CD4-positive, CD25-positive, alpha-beta regulatory T cell (primary cell): ENCODE results near the gene RAB18. TPM values are rescaled to one million over a fixed set of nuclear protein-coding genes. Genes with fewer than 3 reads are reported as not detected.
"Not testable (repeated sequence)": the region's sequence is repeated elsewhere in the genome, so short reads cannot be mapped to it uniquely, and the experiment has no call there.

ENCODE experiments used
- ATAC-seq, 2 donors: fragments of 150-1000 bp; cut with Tn5 transposase; one replicate each; pipeline ENCODE4 v1.10.0; 2021; ENCODE audit warnings: low read depth in 2 of 2, moderate number of reproducible peaks in 2 of 2, moderate library complexity in 1 of 2
- DNase-seq, 3 donors: peaks; one replicate each; pipeline versions ENCODE4 v3.0.0 to v3.0.0-alpha.2; 2012 to 2022; ENCODE audit warnings: mixed read lengths in 1 of 3
- H3K27ac ChIP-seq: one replicate; pipeline ENCODE4 v1.7.0; 2013; ENCODE audit warnings: mild to moderate bottlenecking, low read length; ENCODE audit not compliant: insufficient read depth, poor library complexity, severe bottlenecking
- H3K27me3 ChIP-seq: one replicate; pipeline ENCODE4 v1.7.0; 2013; ENCODE audit warnings: low read length; ENCODE audit not compliant: control insufficient read depth, insufficient read depth
- H3K36me3 ChIP-seq: one replicate; pipeline ENCODE4 v1.7.0; 2013; ENCODE audit warnings: mild to moderate bottlenecking, low read length, moderate library complexity; ENCODE audit not compliant: control insufficient read depth, insufficient read depth
- H3K4me1 ChIP-seq: 2 replicates; pipeline ENCODE4 v1.7.0; 2013; ENCODE audit warnings: mild to moderate bottlenecking, low read length; ENCODE audit not compliant: insufficient read depth, control insufficient read depth, poor library complexity, severe bottlenecking
- H3K4me3 ChIP-seq: one replicate; pipeline ENCODE4 v1.7.0; 2013; ENCODE audit warnings: low read depth, mild to moderate bottlenecking, low read length, moderate library complexity
- H3K9me3 ChIP-seq, 2 experiments: 1 replicate in 1 of 2; 2 replicates in 1 of 2; pipeline ENCODE4 v1.7.0; 2013; ENCODE audit warnings: low read length in 2 of 2, mild to moderate bottlenecking in 1 of 2, moderate library complexity in 1 of 2; ENCODE audit not compliant: control insufficient read depth in 2 of 2
- H3K27ac Mint-ChIP-seq, 3 donors: one replicate each; pipeline ENCODE4 v1.8.0; 2020 to 2022; ENCODE audit warnings: mild to moderate bottlenecking in 3 of 3, mixed read lengths in 3 of 3, moderate library complexity in 2 of 3
- H3K27me3 Mint-ChIP-seq: one replicate; pipeline ENCODE4 v1.8.0; 2022; ENCODE audit warnings: mild to moderate bottlenecking, mixed read lengths
- H3K36me3 Mint-ChIP-seq: one replicate; pipeline ENCODE4 v1.8.0; 2020; ENCODE audit warnings: mixed read lengths
- H3K4me1 Mint-ChIP-seq, 4 donors: one replicate each; pipeline ENCODE4 v1.8.0; 2020 to 2022; ENCODE audit warnings: mixed read lengths in 4 of 4, mild to moderate bottlenecking in 1 of 4
- H3K4me3 Mint-ChIP-seq, 4 donors: one replicate each; pipeline ENCODE4 v1.8.0; 2020 to 2022; ENCODE audit warnings: mild to moderate bottlenecking in 4 of 4, mixed read lengths in 4 of 4, moderate library complexity in 3 of 4
- H3K9me3 Mint-ChIP-seq, 7 donors: one replicate each; pipeline ENCODE4 v1.8.0; 2020 to 2022; ENCODE audit warnings: mixed read lengths in 7 of 7, mild to moderate bottlenecking in 3 of 7, moderate library complexity in 2 of 7
- polyA plus RNA-seq, 4 donors: library from polyadenylated mRNA; unstranded; fragments of 300-500 nt; fragmentation: Illumina TruSeq; gene quantifications; one replicate each; pipeline ENCODE4 v1.2.3, GENCODE V29; 2021
- total RNA-seq: library from RNA; stranded (reverse); gene quantifications from one replicate; pipeline ENCODE4 v1.2.3, GENCODE V29; 2022

Gene RAB18
- total and polyA plus RNA-seq, 5 donors from 2014 or later = 73.4 to 110 (median 84.3) TPM

DNA sequence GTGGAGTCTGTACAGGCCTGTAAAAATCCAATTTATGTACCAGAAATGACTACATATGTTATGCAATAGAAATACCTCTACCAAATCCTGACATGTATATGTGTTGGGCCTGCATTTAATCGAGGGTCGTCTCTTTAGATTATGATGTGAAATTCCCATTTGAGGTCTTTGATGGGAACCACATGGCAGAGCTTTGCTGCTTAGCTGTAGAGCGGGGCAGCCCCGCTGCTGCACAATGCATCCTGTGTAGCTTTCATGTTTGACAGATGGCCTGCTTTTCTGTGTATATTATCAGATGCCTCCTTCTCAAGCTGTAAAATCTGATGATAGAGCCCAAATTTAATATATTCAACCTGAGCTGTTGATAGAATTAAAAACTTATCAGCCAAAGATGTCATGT is 65.8 kb downstream of the RAB18 start:
- H3K9me3 Mint-ChIP-seq = peaks cover 0 to 2% (median 0%) of the 10 kb centered on the region in 7 donors
- no peaks in the 10 kb centered on the region for H3K4me1 ChIP-seq
- H3K9me3 ChIP-seq = no peaks in the 10 kb centered on the region
- DNase-seq (no peak), ATAC-seq (no peak)
- peaks cover 4% of the 10 kb centered on the region for H3K36me3 Mint-ChIP-seq
- H3K4me3 Mint-ChIP-seq = no peak overlapping the region
- H3K27me3 ChIP-seq = no peaks in the 10 kb centered on the region
- no peak overlapping the region for H3K4me3 ChIP-seq
- peaks cover 4% of the 10 kb centered on the region for H3K27me3 Mint-ChIP-seq
- H3K4me1 Mint-ChIP-seq = peaks cover 0 to under 1% (median under 1%) of the 10 kb centered on the region in 4 donors
- no peak overlapping the region for H3K27ac Mint-ChIP-seq
- no peak overlapping the region for H3K27ac ChIP-seq
- no peaks in the 10 kb centered on the region for H3K36me3 ChIP-seq

DNA sequence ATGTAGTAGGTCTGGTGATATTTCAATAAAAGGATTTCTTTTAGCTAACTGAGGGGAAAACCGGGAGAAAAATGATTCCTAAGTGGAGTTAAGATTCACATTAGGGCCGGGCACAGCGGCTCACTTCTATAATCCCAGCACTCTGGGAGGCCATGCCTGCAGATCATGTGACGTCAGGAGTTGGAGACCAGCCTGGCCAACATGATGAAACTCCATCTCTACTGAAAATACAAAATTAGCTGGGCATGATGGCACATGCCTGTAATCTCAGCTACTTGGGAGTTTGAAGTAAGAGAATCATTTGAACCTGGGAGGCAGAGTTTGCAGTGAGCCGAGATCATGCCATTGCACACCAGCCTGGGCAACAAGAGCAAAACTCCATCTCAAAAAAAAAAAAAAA is 72.9 kb downstream of the RAB18 start:
- not testable (repeated sequence) for H3K27ac Mint-ChIP-seq, H3K36me3 Mint-ChIP-seq, H3K4me1 Mint-ChIP-seq, H3K36me3 ChIP-seq, H3K4me3 ChIP-seq, H3K27ac ChIP-seq, H3K27me3 ChIP-seq, H3K9me3 ChIP-seq, DNase-seq, ATAC-seq, H3K4me3 Mint-ChIP-seq, H3K9me3 Mint-ChIP-seq, H3K4me1 ChIP-seq, H3K27me3 Mint-ChIP-seq

- no peaks in the 10 kb centered on the region for H3K36me3 Mint-ChIP-seq
- no peak overlapping the region for H3K27ac Mint-ChIP-seq
- H3K27me3 ChIP-seq = no peaks in the 10 kb centered on the region
- peaks cover 0 to 5% (median 0%) of the 10 kb centered on the region in 7 donors for H3K9me3 Mint-ChIP-seq
- peaks cover 6% of the 10 kb centered on the region for H3K27me3 Mint-ChIP-seq
- no peaks in the 10 kb centered on the region for H3K9me3 ChIP-seq
- H3K27ac ChIP-seq = no peak overlapping the region
- no peaks in the 10 kb centered on the region for H3K4me1 ChIP-seq
- no peak for DNase-seq
- no peak overlapping the region for H3K4me3 Mint-ChIP-seq
- H3K4me1 Mint-ChIP-seq = no peaks in the 10 kb centered on the region
- no peak overlapping the region for H3K4me3 ChIP-seq
- no peaks in the 10 kb centered on the region for H3K36me3 ChIP-seq
- ATAC-seq = no peak
Measured at GRCh38 chr10:27578316-27578715, 74.2 kb downstream of the RAB18 start.

- no peaks in the 10 kb centered on the region for H3K36me3 Mint-ChIP-seq
- H3K27me3 ChIP-seq = no peaks in the 10 kb centered on the region
- H3K9me3 ChIP-seq = no peaks in the 10 kb centered on the region
- no peak for DNase-seq
- H3K4me1 Mint-ChIP-seq = no peaks in the 10 kb centered on the region
- no peaks in the 10 kb centered on the region for H3K36me3 ChIP-seq
- H3K9me3 Mint-ChIP-seq = peaks cover 0 to 6% (median 1%) of the 10 kb centered on the region in 7 donors
- H3K4me3 ChIP-seq = no peak overlapping the region
- H3K4me1 ChIP-seq = no peaks in the 10 kb centered on the region
- ATAC-seq = no peak
- H3K27ac ChIP-seq = no peak overlapping the region
- H3K4me3 Mint-ChIP-seq = no peak overlapping the region
- H3K27me3 Mint-ChIP-seq = peaks cover 2% of the 10 kb centered on the region
- H3K27ac Mint-ChIP-seq = no peak overlapping the region
Measured at GRCh38 chr10:27581225-27581624, 77.1 kb downstream of the RAB18 start.

DNA sequence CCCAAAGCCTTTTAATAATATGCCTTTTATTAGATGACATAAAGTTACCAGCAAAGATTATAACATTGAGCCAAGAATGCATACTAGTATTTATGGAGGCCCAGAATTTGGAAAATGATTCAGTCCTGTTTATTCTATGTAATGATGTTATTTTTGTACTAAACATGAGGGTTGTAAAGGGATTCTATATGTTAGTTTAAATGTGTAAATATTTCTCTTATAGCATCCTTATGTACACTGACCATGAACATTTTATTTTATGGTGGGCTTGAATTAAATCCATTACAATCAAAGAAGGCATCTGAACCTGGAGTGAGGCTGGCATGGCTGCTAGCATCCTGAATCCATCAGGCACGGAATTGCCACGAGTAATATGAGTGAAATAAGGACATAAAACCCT is 80.2 kb downstream of the RAB18 start:
- DNase-seq (no peak), ATAC-seq (no peak)
- no peaks in the 10 kb centered on the region for H3K27me3 Mint-ChIP-seq
- Histone ChIP-seq H3K36me3 (no peaks in the 10 kb centered on the region), H3K27ac (no peak overlapping the region), H3K4me1 (no peaks in the 10 kb centered on the region), H3K27me3 (no peaks in the 10 kb centered on the region), H3K9me3 (no peaks in the 10 kb centered on the region), H3K4me3 (no peak overlapping the region)
- H3K4me3 Mint-ChIP-seq = no peak overlapping the region
- no peaks in the 10 kb centered on the region for H3K36me3 Mint-ChIP-seq
- H3K4me1 Mint-ChIP-seq = no peaks in the 10 kb centered on the region
- no peak overlapping the region for H3K27ac Mint-ChIP-seq
- H3K9me3 Mint-ChIP-seq = peaks cover 2 to 8% (median 6%) of the 10 kb centered on the region in 7 donors

Other genes with a start within 250 kb of the RAB18 start
- gene MKX, start 241.5 kb downstream of the RAB18 start, total RNA-seq = not detected
- not detected for gene MKX, start 241.5 kb downstream of the RAB18 start, polyA plus RNA-seq